Prostate gland (tissue), 2 donors: ENCODE data around the gene ENTPD1.

ENCODE experiments used
- CTCF ChIP-seq, 4 experiments: fragments of 200-600 bp in 2 of 4; fragments of 450-650 bp in 2 of 4; sonication (generic) in 2 of 4; IDR thresholded peaks; 1 replicate in 3 of 4; 2 replicates in 1 of 4; pipeline ENCODE4 v1.5.1; 2016 to 2019; ENCODE audit warnings: antibody characterized with exemption in 4 of 4, mild to moderate bottlenecking in 2 of 4, moderate library complexity in 2 of 4
- POLR2A ChIP-seq: fragments of 450-650 bp; IDR thresholded peaks from one replicate; pipeline ENCODE4 v1.6.1; 2016; ENCODE audit warnings: antibody characterized with exemption, mild to moderate bottlenecking
- POLR2AphosphoS5 ChIP-seq: sonication (generic); formaldehyde crosslinking; IDR thresholded peaks from one replicate; pipeline ENCODE4 v1.6.1; 2017; ENCODE audit warnings: antibody characterized with exemption

DNA sequence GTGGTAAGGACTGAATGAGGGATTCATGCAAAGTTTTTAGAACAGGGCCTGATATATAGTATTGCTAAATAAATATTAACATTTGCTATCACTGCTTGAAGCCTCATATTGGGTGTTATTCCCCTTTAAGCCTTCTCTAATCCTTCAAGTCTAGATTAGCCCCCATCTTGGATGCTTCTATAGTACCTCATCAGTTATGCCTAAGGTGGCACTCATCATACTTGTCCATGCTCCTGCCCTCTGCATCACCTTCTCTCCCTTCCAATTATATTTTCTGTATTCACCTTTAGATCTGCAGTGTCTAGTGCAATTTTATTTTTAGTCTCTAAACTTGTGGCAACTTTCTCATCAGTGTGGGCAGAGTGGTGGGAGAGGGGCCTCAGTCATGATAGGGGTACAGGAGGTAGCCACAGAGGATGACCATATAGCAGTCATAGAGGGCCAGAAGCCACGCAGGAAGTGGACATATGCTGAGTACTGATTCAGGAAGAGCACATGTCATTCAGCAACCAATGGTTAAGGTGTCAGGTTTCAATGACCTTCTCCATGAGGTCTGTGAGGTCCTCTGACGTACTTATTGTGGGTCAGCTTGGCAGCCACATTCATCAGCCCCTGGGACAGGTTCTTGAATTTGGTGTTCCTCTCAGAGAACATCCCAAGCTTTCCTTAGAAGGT lies 2.5 kb downstream of the ENTPD1 start:
- no peak for TF ChIP-seq POLR2A
- no peak for TF ChIP-seq CTCF (IDR thresholded peaks at IDR 0.05)
- TF ChIP-seq POLR2AphosphoS5 = no peak
